Subcutaneous abdominal adipose tissue (tissue), 5 donors: ENCODE measurements around the gene VRK3.
"Not testable (repeated sequence)": the region's sequence is repeated elsewhere in the genome, so short reads cannot be mapped to it uniquely, and the experiment has no call there.

Experiments
- H3K27ac ChIP-seq: one replicate; pipeline ENCODE4 v1.7.0; 2013; ENCODE audit warnings: low read depth, mild to moderate bottlenecking, inconsistent platforms, low read length, moderate library complexity
- H3K27me3 ChIP-seq, 5 donors: one replicate each; pipeline ENCODE4 v1.7.0; 2013; ENCODE audit warnings: low read length in 5 of 5, inconsistent platforms in 1 of 5; ENCODE audit not compliant: control insufficient read depth in 5 of 5, insufficient read depth in 4 of 5
- H3K36me3 ChIP-seq, 5 donors: one replicate each; pipeline ENCODE4 v1.7.0; 2013; ENCODE audit warnings: low read length in 5 of 5; ENCODE audit not compliant: control insufficient read depth in 5 of 5, insufficient read depth in 5 of 5
- H3K4me1 ChIP-seq, 5 donors: one replicate each; pipeline ENCODE4 v1.7.0; 2013; ENCODE audit warnings: low read length in 5 of 5, mild to moderate bottlenecking in 3 of 5, moderate library complexity in 1 of 5; ENCODE audit not compliant: control insufficient read depth in 5 of 5, insufficient read depth in 5 of 5
- H3K4me3 ChIP-seq, 5 donors: one replicate each; pipeline ENCODE4 v1.7.0; 2013; ENCODE audit warnings: low read length in 5 of 5, low read depth in 1 of 5
- H3K9ac ChIP-seq, 5 donors: one replicate each; pipeline ENCODE4 v1.7.0; 2013; ENCODE audit warnings: low read length in 5 of 5, mild to moderate bottlenecking in 4 of 5, moderate library complexity in 3 of 5
- H3K9me3 ChIP-seq, 5 donors: one replicate each; pipeline ENCODE4 v1.7.0; 2013; ENCODE audit warnings: low read length in 5 of 5; ENCODE audit not compliant: control insufficient read depth in 5 of 5
- donor health status: healthy.
- donor health status: healthy.
- donor health status: healthy.
- donor health status: healthy.
- donor health status: healthy.

Gene VRK3, protein sequence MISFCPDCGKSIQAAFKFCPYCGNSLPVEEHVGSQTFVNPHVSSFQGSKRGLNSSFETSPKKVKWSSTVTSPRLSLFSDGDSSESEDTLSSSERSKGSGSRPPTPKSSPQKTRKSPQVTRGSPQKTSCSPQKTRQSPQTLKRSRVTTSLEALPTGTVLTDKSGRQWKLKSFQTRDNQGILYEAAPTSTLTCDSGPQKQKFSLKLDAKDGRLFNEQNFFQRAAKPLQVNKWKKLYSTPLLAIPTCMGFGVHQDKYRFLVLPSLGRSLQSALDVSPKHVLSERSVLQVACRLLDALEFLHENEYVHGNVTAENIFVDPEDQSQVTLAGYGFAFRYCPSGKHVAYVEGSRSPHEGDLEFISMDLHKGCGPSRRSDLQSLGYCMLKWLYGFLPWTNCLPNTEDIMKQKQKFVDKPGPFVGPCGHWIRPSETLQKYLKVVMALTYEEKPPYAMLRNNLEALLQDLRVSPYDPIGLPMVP

DNA sequence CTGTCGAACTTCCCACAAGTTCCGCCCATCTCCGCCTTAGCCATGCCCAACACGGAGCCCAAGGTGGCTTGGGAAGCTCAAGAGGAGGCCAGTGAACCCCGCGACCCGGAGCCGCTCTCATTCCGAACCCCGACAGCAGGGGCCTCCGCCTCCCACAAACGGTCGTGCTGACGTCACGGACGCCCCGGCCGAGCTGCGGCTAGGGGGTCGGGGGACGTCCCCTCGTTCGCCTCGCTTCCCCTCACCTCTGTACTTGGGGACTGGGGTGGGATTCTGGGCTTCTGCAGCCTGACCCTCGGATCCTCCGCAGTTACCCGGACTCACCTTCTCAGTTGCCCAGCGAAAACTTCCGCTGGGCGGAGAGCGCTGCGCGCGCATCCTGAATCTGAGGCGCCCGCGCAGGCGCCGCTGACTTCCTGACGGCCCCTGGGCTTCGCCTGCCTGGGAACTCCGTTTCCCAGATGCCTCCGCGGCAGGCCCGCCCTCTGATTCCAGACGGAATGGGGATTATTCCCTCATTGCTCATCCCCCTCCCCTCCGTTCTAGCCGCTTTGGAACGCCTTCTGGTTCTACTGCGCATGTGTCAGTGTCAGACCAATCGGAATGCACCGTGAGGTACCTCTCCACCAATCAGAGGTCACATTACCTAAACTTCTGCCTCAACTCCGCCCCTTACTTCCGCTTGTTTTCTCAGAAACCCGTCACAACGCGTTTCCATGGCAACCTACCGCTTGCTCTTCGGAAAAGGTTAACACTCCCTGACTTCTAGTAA, at the start of gene VRK3:
VRK3 (minus strand) TSS at position 351 of the 772 bp plus-strand sequence. CDS start 9,210 bp downstream, outside the sequence.
- peak within 1 kb of the TSS; percentile 50 to 96 (median 93) for H3K9ac ChIP-seq
- H3K4me3 ChIP-seq = peak within 1 kb of the TSS; percentile 86 to 98 (median 94)
- peaks cover 0 to 13% (median 7%) of the 10 kb centered on the region in 5 donors for H3K36me3 ChIP-seq
- H3K27me3 ChIP-seq = no peaks in the 10 kb centered on the region
- H3K9me3 ChIP-seq = no peaks in the 10 kb centered on the region
- peak within 1 kb of the TSS; percentile 81 for H3K27ac ChIP-seq
- peaks cover 6 to 32% (median 24%) of the 10 kb centered on the region in 5 donors for H3K4me1 ChIP-seq

DNA sequence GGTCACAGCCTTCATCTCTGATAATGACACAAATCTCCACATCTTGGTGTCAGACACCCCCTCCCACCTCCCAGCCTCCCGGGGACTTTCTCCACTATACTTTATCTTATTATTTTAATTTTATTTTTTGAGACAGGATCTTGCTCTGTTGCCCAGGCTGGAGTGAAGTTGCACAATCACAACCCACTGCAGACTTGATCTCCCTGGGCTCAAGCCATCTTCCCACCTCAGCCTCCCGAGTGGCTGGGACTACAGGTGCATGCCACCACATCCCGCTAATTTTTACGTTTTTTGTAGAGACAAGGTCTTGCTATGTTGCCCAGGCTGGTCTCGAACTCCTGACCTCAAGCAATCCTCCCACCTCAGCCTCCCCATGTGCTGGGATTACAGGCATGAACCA, 43.2 kb upstream of the VRK3 start:
- H3K27me3 ChIP-seq = peaks cover 0 to 12% (median under 1%) of the 10 kb centered on the region in 5 donors
- not testable (repeated sequence) for H3K27ac ChIP-seq, H3K4me3 ChIP-seq, H3K36me3 ChIP-seq, H3K9me3 ChIP-seq, H3K4me1 ChIP-seq, H3K9ac ChIP-seq

DNA sequence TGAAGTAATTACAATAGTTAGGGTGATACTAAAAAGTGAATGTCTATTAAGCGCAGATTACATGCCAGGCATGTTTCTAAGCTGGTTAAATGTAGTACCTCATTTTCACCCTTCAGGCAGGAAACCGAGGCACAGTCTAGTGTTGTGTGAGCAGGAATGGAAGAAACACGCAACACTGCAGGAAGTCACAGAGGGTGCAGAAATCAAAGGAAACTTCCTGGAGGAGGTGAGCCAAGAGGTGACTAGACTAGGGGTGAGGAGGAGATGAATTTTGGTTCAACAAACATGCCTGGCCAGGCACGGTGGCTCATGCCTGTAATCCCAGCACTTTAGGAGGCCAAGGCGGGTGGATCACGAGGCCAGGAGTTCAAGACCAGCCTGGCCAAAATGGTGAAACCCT, 42.4 kb upstream of the VRK3 start:
- Histone ChIP-seq H3K9ac (no peak overlapping the region), H3K36me3 (no peaks in the 10 kb centered on the region), H3K4me3 (no peak overlapping the region), H3K27ac (no peak overlapping the region), H3K4me1 (no peaks in the 10 kb centered on the region), H3K9me3 (peaks cover 0 to 2% (median 0%) of the 10 kb centered on the region in 5 donors), H3K27me3 (peaks cover 0 to 12% (median 0%) of the 10 kb centered on the region in 5 donors)

DNA sequence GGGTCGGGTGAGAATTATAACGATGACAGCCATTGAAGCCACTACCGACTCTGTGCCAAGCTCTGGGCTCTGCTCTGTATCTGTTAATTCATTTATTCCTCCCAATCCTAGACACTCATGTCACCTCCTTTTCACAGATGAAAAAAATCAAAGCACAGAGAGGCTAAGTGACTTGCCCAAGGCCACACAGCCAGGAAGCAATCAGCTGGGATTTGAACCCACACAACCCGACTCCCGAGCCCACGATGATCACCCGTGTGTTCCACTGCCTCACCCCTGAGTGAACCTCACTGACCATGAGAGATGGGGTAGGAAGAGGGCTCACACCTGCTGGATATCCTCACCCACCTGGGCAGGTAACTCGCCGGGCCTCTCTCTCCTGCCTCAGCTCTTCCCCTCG, 40.8 kb upstream of the VRK3 start:
- Histone ChIP-seq H3K36me3 (no peaks in the 10 kb centered on the region), H3K27ac (no peak overlapping the region), H3K9ac (no peak overlapping the region)

DNA sequence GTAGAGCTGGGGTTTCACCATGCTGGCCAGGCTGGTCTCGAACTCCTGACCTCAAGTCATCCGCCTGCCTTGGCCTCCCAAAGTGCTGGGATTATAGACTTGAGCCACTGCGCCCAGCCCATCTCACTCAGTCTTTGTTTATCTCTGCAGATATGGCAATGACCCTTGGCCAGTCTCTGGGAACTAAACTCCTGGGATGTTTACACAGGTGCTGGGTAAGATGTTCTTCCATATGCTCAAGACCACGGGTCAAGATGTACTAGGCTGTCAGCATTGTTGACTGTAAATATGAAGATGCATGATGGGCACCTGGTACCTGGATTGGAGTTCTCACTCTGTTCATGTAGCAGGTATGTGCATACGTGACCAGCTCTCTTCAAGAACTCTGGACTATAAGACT, 36.5 kb upstream of the VRK3 start:
- Histone ChIP-seq H3K9ac (no peak overlapping the region), H3K4me1 (peaks cover 0 to 17% (median 0%) of the 10 kb centered on the region in 5 donors), H3K9me3 (peaks cover 22 to 27% (median 24%) of the 10 kb centered on the region in 5 donors), H3K36me3 (peaks cover 0 to 5% (median 0%) of the 10 kb centered on the region in 5 donors), H3K4me3 (no peak overlapping the region), H3K27me3 (peaks cover 0 to 14% (median 2%) of the 10 kb centered on the region in 5 donors), H3K27ac (no peak overlapping the region)

More for the DNA sequence above, 40.8 kb upstream of the VRK3 start:
- Histone ChIP-seq H3K27me3 (peaks cover 0 to 12% (median 0%) of the 10 kb centered on the region in 5 donors), H3K4me1 (no peaks in the 10 kb centered on the region), H3K4me3 (no peak overlapping the region), H3K9me3 (no peaks in the 10 kb centered on the region)

DNA sequence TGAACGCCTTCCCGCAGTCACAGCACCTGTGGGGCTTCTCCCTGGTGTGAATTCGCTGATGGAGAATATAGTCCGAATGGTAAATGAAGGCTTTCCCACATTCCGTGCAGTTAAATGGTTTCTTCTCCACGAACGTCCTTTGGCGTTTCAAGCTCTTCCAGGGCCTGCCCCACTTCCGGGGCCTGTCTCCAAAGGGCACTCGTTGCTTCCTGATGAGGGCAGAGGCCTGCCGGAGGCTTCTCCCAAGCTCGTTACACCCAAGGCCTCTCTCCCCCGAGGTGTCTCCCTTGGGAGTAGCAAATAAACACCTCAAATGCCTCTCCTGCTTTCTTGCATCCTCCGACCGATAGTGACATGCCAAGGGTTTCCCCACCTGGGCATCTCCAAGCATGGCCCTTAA, 34.9 kb upstream of the VRK3 start:
- peak overlapping the region in 1 of 5 donors; percentile 100 for H3K9ac ChIP-seq
- peak overlapping the region in 3 of 5 donors; percentile 22 to 48 (median 37) for H3K4me3 ChIP-seq
- peaks cover 0 to 5% (median 0%) of the 10 kb centered on the region in 5 donors for H3K36me3 ChIP-seq
- H3K9me3 ChIP-seq = peaks cover 22 to 27% (median 24%) of the 10 kb centered on the region in 5 donors
- H3K4me1 ChIP-seq = peaks cover 0 to 17% (median 0%) of the 10 kb centered on the region in 5 donors
- peaks cover 0 to 14% (median 0%) of the 10 kb centered on the region in 5 donors for H3K27me3 ChIP-seq
- no peak overlapping the region for H3K27ac ChIP-seq

DNA sequence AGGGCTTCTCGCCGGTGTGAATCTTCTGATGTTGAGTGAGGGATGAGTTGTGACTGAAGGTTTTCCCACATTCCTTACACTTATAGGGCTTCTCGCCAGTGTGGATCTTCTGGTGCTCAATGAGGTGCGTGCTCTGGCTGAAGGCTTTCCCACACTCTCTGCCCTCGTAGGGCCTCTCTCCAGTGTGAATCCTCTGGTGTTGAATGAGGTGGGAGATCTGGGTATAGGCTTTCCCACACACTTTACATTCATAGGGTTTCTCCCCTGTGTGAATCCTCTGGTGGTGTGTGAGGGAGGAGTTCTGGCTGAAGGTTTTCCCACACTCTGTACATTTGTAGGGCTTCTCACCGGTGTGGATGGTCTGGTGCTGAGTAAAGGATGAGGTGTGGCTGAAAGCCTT, 33.9 kb upstream of the VRK3 start:
- Histone ChIP-seq H3K27me3 (peaks cover 0 to 14% (median 0%) of the 10 kb centered on the region in 5 donors), H3K9ac (peak overlapping the region in 1 of 5 donors; percentile 100), H3K27ac (no peak overlapping the region), H3K9me3 (peaks cover 22 to 27% (median 24%) of the 10 kb centered on the region in 5 donors), H3K36me3 (peaks cover 0 to 5% (median 0%) of the 10 kb centered on the region in 5 donors), H3K4me3 (peak overlapping the region in 4 of 5 donors; percentile 1 to 51 (median 42)), H3K4me1 (peaks cover 0 to 17% (median 0%) of the 10 kb centered on the region in 5 donors)

DNA sequence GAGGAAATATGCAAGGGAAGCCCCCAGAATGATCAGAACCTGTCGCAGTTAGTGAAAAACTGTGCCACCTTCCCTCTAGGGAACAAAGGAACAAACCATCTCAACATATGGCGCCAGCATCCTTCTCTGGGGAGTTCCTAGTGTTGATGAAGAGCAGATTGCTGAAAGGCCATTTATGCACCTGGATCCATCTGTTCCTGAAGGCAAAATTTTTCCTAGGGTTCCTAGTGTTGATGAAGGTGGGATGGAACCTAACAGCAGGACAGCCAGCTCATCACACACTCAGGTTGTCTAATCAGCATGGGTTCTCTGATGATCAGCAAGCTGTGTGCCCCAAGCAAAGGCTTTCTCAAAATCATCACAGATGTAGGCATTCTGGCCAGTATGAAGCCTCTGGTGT, 33.3 kb upstream of the VRK3 start:
- H3K27ac ChIP-seq = no peak overlapping the region
- H3K27me3 ChIP-seq = peaks cover 0 to 14% (median 0%) of the 10 kb centered on the region in 5 donors
- peak overlapping the region in 1 of 5 donors; percentile 100 for H3K9ac ChIP-seq
- H3K9me3 ChIP-seq = peaks cover 22 to 27% (median 24%) of the 10 kb centered on the region in 5 donors
- peaks cover 0 to 5% (median 0%) of the 10 kb centered on the region in 5 donors for H3K36me3 ChIP-seq
- H3K4me1 ChIP-seq = peaks cover 0 to 17% (median 0%) of the 10 kb centered on the region in 5 donors
- H3K4me3 ChIP-seq = peak overlapping the region in 4 of 5 donors; percentile 1 to 51 (median 32)

DNA sequence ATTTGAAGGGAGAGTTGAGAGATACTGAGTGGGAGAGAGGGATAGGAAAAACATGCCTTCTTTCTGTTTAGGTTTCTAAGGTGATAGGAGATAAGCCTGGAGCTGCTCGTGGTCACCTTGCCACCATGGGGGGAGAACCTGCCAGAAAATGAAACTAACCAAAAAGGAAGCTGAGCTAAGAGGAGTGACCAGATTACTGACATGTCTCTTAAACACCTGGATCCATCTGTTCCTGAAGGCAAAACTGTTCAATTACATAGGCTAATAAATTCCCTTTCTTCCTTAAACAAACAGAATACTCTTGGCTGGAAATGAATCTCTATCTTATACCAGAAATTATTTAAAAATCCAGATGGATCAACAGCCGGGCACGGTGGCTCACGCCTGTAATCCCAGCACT, 27.9 kb upstream of the VRK3 start:
- peaks cover 0 to 3% (median 1%) of the 10 kb centered on the region in 5 donors for H3K36me3 ChIP-seq

More for the DNA sequence above, 27.9 kb upstream of the VRK3 start:
- Histone ChIP-seq H3K4me3 (no peak overlapping the region), H3K9me3 (peaks cover 0 to 12% (median under 1%) of the 10 kb centered on the region in 5 donors), H3K4me1 (peaks cover 0 to 15% (median 12%) of the 10 kb centered on the region in 5 donors), H3K9ac (no peak overlapping the region), H3K27ac (no peak overlapping the region), H3K27me3 (no peaks in the 10 kb centered on the region)
